HUES64 (cell line): ENCODE measurements around the gene C6orf62.
"Not testable (repeated sequence)": the region's sequence is repeated elsewhere in the genome, so short reads cannot be mapped to it uniquely, and the experiment has no call there.

Experiments used
- H3K27ac ChIP-seq: 2 replicates; pipeline ENCODE4 v1.7.0; 2013; ENCODE audit warnings: low read depth, low read length, inconsistent platforms
- H3K27me3 ChIP-seq: 2 replicates; pipeline ENCODE4 v1.6.1; 2013; ENCODE audit warnings: mild to moderate bottlenecking, low read length; ENCODE audit not compliant: insufficient read depth
- H3K36me3 ChIP-seq: 2 replicates; pipeline ENCODE4 v1.6.1; 2013; ENCODE audit warnings: mild to moderate bottlenecking, low read length; ENCODE audit not compliant: insufficient read depth
- H3K4me1 ChIP-seq: 2 replicates; pipeline ENCODE4 v1.6.1; 2013; ENCODE audit warnings: mild to moderate bottlenecking, low read length, moderate library complexity; ENCODE audit not compliant: insufficient read depth
- H3K4me3 ChIP-seq: 2 replicates; pipeline ENCODE4 v1.5.1; 2013; ENCODE audit warnings: mild to moderate bottlenecking, low read length, moderate library complexity
- H3K9ac ChIP-seq: 2 replicates; pipeline ENCODE4 v1.6.1; 2013; ENCODE audit warnings: mild to moderate bottlenecking, low read depth, low read length
- H3K9me3 ChIP-seq: 2 replicates; pipeline ENCODE4 v1.6.1; 2013; ENCODE audit warnings: low read depth, low read length; ENCODE audit not compliant: insufficient read depth
- WGBS: fragments of 150-250, 120-280 bp; methylation state at CpG from one replicate; pipeline ENCODE4 v1.1.7; 2013; ENCODE audit warnings: missing lambda C conversion rate; 5-methylcytosine and 5-hydroxymethylcytosine counted together

The C6orf62 gene

DNA sequence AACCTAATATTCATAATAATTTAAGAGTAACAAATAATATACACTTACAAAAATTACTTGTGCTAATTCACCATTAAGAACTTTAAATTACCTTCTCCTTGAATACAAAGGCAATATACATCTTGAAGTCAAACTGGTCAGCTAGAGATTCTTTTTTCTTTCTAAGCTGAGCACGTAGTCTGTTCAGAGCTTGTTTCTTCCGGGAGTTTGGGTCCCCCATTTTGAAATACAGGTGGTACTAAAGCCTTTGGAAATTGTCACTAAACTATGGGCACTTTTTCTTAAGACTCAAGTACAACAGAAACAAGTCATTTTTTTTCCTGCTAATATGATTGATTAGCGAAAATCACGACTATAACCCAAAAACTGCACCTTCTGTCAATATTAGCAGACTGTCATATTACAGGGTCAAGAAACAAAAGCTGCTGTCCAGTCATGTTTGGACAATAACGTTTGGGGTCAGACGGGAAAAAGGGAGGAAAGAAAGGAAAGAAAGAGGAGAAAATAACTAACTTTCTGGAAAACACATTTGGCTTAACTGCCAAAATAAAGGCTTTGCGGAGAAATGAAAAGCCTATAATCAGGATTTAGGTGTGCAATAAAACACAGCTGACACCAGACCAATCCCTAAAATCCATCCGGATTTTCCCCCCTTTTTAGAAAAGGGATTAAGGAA, 367 bp downstream of the C6orf62 start:
- Histone ChIP-seq H3K4me3 (peak overlapping the region; percentile 99), H3K4me1 (peaks cover 8% of the 10 kb centered on the region; the same call in 1 of the 2 replicates), H3K36me3 (peaks cover 55% of the 10 kb centered on the region), H3K27ac (no peak overlapping the region), H3K9me3 (no peaks in the 10 kb centered on the region), H3K9ac (peak overlapping the region; percentile 98), H3K27me3 (no peaks in the 10 kb centered on the region)
- WGBS = 38% methylated on average over 6 of the region's 8 CpGs

DNA sequence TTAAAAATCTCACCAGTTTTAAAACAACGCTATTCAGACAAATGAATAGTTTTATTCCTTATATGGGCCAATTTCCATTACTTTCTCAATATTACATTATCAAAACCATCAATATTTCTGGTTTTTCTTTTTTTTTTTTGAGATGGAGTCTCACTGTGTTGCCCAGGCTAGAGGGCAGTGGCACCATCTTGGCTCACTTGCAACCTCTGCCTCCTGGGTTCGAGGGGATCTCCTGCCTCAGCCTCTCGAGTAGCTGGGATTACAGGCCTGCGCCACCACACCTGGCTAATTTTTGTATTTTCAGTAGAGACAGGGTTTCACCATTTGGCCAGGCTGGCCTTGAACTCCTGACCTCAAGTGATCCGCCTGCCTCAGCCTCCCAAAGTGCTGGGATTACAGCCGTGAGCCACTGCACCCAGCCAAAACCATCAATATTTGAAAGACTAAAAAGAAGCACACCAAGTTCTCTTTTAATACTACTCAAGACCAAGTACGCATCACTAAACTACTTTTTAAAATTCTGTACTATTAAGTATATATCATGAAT, 2.3 kb downstream of the C6orf62 start:
- peaks cover 74% of the 10 kb centered on the region for H3K36me3 ChIP-seq
- H3K9ac ChIP-seq = not testable (repeated sequence)

DNA sequence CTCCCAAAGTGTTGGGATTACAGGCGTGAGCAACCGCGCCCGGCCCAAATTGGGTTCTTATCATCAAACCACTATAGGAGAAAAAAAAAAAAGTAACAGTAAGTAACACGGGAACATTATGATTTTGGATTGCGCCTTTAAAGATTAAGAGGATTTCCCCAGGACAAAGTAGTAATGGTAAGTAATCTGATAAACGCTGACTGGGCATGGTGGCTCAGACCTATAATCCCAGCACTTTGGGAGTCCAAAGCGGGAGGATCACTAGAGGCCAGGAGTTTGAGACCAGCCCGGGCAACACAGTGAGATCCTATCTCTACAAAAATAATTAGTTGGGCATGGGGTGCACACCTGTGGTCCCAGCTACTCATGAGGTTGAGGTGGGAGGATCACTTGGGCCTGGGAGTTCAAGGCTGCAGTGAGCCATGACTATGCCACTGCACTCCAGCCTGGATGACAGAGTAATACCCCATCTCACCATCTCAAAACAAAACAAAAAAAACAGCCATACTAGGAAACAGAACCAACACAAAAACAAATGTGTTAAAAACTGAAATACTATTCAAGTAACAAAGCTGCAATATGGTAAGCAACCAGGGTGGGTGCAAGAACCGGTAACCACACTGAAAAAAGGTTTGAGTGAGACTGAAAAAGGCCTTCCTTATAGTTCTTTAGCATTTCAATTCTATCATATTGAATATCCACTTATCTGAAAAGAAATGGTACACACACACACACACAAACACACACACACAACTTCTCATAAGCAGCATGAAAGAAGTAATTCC, 8.2 kb downstream of the C6orf62 start:
- no peak overlapping the region for H3K27ac ChIP-seq
- H3K4me3 ChIP-seq = no peak overlapping the region
- 96% methylated on average over 6 of the region's 10 CpGs for WGBS
- H3K9me3 ChIP-seq = no peaks in the 10 kb centered on the region
- peaks cover 100% of the 10 kb centered on the region for H3K36me3 ChIP-seq
- H3K9ac ChIP-seq = no peak overlapping the region
- H3K27me3 ChIP-seq = no peaks in the 10 kb centered on the region
- H3K4me1 ChIP-seq = no peaks in the 10 kb centered on the region

More for the DNA sequence above, 2.3 kb downstream of the C6orf62 start:
- not testable (repeated sequence) for H3K27ac ChIP-seq, H3K9me3 ChIP-seq, H3K4me1 ChIP-seq, H3K27me3 ChIP-seq
- WGBS = 92% methylated on average over 6 of the region's 7 CpGs
- peak overlapping the region; percentile 99 for H3K4me3 ChIP-seq

DNA sequence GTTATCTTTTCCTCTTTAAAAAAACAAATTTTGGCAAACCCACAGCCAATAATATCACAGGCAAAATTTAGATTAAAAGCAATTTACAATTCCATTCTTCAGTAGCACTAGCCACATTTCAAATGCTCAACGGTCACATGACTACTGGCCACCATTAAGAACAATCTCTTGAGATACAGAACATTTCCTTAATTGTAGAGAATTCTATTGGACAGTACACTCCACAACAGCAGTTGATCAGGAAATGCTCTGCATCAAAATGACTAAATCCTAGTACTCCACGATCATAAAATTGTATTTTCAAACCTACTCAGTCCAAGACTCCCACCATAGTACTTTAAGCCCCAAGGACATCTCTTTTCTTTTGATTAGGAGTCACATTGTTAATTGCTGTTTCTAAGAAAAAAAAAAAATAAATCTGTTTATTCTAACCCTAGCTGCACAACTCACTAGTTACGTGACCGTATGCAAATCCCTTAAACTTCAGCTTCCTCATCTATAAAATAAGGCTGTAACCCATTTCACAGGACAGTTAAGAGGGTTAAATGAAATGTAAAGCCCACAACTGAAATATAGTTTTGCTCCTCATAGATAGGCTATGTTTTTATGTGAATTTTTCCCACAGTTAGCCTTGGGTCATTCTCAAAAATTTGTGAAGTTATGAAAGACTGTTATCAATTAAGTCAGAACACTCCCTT, 9.8 kb downstream of the C6orf62 start:
- no peak overlapping the region for H3K9ac ChIP-seq
- H3K27me3 ChIP-seq = no peaks in the 10 kb centered on the region
- H3K4me1 ChIP-seq = no peaks in the 10 kb centered on the region
- WGBS = 91% methylated on average over 2 of the region's 4 CpGs
- no peak overlapping the region for H3K27ac ChIP-seq
- peaks cover 100% of the 10 kb centered on the region for H3K36me3 ChIP-seq
- no peaks in the 10 kb centered on the region for H3K9me3 ChIP-seq
- H3K4me3 ChIP-seq = no peak overlapping the region

DNA sequence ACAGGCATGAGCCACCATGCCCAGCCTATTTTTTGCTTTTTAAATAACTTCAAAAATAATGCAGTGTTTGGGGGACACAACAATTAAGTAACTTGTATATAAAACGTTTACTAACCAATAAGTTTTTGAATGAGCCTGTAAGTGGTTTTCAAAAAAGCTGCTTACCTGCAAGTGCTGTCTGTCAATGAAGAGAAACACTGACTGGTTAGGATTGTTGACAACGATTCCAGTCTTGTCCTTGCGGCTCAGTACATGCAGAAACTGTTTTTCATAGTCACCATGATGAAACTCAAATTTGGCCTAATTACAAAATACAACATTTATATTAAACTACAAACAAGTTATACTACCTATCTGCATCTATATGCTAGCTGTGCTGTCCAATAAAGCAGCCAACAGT, 10.3 kb downstream of the C6orf62 start:
- Histone ChIP-seq H3K9ac (no peak overlapping the region), H3K27ac (no peak overlapping the region), H3K4me1 (no peaks in the 10 kb centered on the region), H3K4me3 (no peak overlapping the region), H3K9me3 (no peaks in the 10 kb centered on the region), H3K36me3 (peaks cover 100% of the 10 kb centered on the region), H3K27me3 (no peaks in the 10 kb centered on the region)
- 92% methylated on average over 3 of the region's 3 CpGs for WGBS

DNA sequence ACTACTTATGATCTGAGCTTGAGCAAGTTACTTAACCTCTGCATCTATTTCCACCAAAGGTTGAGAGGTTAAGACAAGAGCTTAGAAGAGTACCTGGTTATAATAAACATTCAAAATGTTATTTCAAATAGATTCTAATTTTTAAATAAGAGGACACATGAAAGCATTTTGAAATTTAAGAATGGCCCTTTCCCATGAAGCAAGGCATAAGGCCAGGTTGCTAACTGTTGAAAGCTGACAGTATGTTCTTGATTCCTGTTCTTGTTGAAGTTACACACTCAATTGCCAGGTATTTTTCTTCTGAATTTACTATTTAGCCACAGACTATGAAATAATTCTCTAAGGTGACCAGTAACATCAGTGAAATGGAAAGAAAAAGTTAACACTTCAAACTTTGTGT, 14.5 kb downstream of the C6orf62 start:
- Histone ChIP-seq H3K9ac (no peak overlapping the region), H3K4me1 (no peaks in the 10 kb centered on the region), H3K4me3 (no peak overlapping the region), H3K9me3 (no peaks in the 10 kb centered on the region), H3K27me3 (no peaks in the 10 kb centered on the region), H3K27ac (no peak overlapping the region), H3K36me3 (peaks cover 93% of the 10 kb centered on the region)

DNA sequence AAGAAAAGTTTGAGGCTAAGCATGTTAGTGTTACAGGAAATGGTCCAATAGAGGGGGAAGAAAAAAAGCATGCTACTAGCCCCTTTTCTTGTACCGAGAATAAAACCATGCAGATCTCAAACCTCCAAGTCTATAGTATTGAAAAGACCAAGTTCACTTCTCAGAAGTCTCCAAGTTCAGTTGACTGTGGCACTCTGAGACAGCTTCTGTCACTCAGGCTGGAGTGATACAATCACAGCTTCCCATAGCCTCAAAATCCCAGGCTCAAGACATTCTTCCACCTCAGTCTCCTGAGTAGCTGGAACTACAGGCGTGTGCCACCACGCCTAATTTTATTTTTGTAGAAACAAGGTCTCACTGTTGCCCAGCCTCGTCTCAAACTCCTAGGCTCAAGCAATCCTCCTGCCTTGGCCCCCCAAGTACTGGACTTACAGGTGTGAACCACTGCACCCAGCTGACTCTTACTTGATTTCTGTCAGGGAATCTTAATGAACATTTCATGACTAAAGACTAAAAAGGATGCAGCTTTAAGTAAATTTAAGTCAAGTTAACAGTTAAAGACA, 16.2 kb downstream of the C6orf62 start:
- 95% methylated on average over 4 of the region's 4 CpGs for WGBS
- Histone ChIP-seq H3K27me3 (no peaks in the 10 kb centered on the region), H3K9me3 (no peaks in the 10 kb centered on the region), H3K27ac (no peak overlapping the region), H3K9ac (no peak overlapping the region), H3K36me3 (peaks cover 91% of the 10 kb centered on the region), H3K4me1 (no peaks in the 10 kb centered on the region), H3K4me3 (no peak overlapping the region)

DNA sequence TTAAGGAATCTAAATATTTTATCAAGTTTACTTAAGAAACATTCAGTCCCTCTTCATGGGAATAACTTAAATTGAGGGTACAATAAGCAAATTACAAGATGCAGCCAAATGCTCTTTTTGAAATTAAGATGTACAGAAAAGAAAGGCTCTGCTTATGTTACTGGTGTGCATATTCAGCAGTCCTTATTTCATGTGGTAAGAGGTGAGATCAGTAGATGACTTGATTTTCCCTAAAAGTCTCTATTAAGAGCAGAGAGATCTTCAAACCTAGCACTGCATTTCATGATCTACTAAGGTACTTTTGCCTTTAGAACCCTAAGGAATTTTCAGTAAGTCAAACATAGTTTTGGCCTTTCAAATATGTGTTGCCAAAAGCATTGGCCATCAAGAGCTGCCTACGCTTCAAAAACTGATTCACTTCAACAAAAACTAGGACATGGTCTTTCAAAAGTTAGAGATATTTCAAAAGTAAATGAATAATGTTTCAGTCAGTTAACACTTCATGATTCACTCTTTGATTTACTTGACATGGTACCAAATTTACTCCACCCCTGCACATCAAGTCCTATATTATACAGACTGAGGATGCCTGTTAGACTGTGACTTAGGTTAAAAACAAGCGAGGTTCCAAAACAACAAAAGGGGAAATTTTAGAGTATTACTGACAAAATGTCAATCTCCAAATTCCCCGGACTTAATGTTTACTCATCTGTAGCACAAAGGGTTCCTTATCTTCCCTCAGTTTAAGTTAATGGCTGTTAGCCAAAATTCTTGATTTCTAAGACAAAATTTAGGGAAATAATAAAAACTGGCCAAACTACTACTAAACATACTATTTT, 19.2 kb downstream of the C6orf62 start:
- no peak overlapping the region for H3K27ac ChIP-seq
- peaks cover 62% of the 10 kb centered on the region for H3K36me3 ChIP-seq
- no peak overlapping the region for H3K4me3 ChIP-seq
- no peak overlapping the region for H3K9ac ChIP-seq
- no peaks in the 10 kb centered on the region for H3K9me3 ChIP-seq
- no peaks in the 10 kb centered on the region for H3K4me1 ChIP-seq
- WGBS = 100% methylated on average over 3 of the region's 3 CpGs
- H3K27me3 ChIP-seq = no peaks in the 10 kb centered on the region

DNA sequence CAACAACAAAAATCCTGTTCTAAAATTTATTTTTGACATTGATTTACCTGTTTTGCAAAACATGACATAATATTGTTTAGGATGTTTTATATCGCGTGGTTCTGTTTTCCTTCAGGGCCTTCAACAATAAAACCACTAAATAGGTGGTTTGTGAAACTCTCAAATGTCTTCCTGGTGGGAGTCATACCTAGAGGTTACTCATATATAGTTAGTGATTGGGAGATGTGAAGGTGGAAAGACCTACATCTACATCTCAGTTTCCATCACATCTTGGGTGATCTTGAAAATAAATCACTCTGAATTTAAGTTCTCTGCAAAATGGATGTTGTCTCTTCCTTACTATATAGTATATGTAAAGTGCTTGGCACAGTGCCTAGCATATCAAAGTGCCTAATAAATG, 22.9 kb downstream of the C6orf62 start:
- Histone ChIP-seq H3K4me3 (no peak overlapping the region), H3K27ac (no peak overlapping the region), H3K9me3 (no peaks in the 10 kb centered on the region), H3K9ac (no peak overlapping the region), H3K4me1 (no peaks in the 10 kb centered on the region), H3K27me3 (no peaks in the 10 kb centered on the region), H3K36me3 (peaks cover 27% of the 10 kb centered on the region)
- no CpG with 5 or more reads among the region's 2 CpGs for WGBS

DNA sequence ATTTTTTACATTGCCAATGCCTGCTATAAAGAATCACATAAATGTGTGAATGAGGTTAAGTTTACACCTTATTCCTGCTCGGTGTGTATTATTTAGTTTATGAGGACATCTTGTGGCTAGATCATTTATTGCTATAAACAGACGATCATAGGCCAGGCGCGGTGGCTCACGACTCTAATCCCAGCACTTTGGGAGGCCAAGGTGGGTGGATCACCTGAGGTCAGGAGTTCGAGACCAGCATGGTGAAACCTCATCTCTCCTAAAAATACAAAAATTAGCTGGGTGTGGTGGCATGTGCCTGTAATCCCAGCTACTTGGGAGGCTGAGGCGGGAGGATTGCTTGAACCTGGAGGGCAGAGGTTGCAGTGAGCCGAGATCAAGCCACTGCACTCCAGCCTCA, 23.3 kb downstream of the C6orf62 start:
- H3K27me3 ChIP-seq, H3K27ac ChIP-seq, H3K9ac ChIP-seq, H3K4me3 ChIP-seq, H3K9me3 ChIP-seq, H3K4me1 ChIP-seq: not testable (repeated sequence)
- H3K36me3 ChIP-seq = peaks cover 23% of the 10 kb centered on the region
- WGBS = 71% methylated on average over 8 of the region's 8 CpGs
